Parathyroid adenoma (tissue), 2 donors: ENCODE measurements around the gene TIMM44.

Source experiments
- H2AFZ ChIP-seq: fragments of 300-600 bp; sonication (generic); one replicate; pipeline ENCODE4 v1.7.0; 2017; ENCODE audit warnings: antibody characterized with exemption, mild to moderate bottlenecking
- H3K27ac ChIP-seq: fragments of 300-600 bp; sonication (generic); one replicate; pipeline ENCODE4 v1.7.0; 2017
- H3K27me3 ChIP-seq: fragments of 300-600 bp; sonication (generic); one replicate; pipeline ENCODE4 v1.7.0; 2017; ENCODE audit warnings: low read length; ENCODE audit not compliant: control insufficient read depth, insufficient read depth
- H3K36me3 ChIP-seq: fragments of 300-600 bp; sonication (generic); one replicate; pipeline ENCODE4 v1.7.0; 2017; ENCODE audit warnings: low read length; ENCODE audit not compliant: control insufficient read depth, insufficient read depth
- H3K4me1 ChIP-seq: fragments of 300-600 bp; sonication (generic); one replicate; pipeline ENCODE4 v1.7.0; 2017; ENCODE audit warnings: control low read depth
- H3K4me2 ChIP-seq: fragments of 300-600 bp; sonication (generic); one replicate; pipeline ENCODE4 v1.7.0; 2017; ENCODE audit warnings: low read length
- H3K4me3 ChIP-seq: fragments of 300-600 bp; sonication (generic); one replicate; pipeline ENCODE4 v1.7.0; 2017; ENCODE audit warnings: low read depth, low read length
- H3K79me2 ChIP-seq: fragments of 300-600 bp; sonication (generic); one replicate; pipeline ENCODE4 v1.7.0; 2017; ENCODE audit warnings: control low read depth
- H3K9ac ChIP-seq: fragments of 300-600 bp; sonication (generic); one replicate; pipeline ENCODE4 v1.7.0; 2017; ENCODE audit warnings: mild to moderate bottlenecking
- H3K9me3 ChIP-seq: fragments of 300-600 bp; sonication (generic); one replicate; pipeline ENCODE4 v1.7.0; 2017; ENCODE audit warnings: low read length; ENCODE audit not compliant: control insufficient read depth
- CTCF ChIP-seq: fragments of 300-600 bp; sonication (generic); IDR thresholded peaks from one replicate; pipeline ENCODE4 v1.7.0; 2017; ENCODE audit warnings: antibody characterized with exemption, mild to moderate bottlenecking
- donor health status: primary hyperparathyroidism.

The TIMM44 gene

GRCh38 chr19:7943444-7944176 lies at the start of gene TIMM44:
Gene TIMM44, minus strand, starts transcription at chr19:7943666. Its CDS starts 15 bp downstream, at chr19:7943651.
- peaks cover 23% of the 10 kb centered on the region for H3K79me2 ChIP-seq
- H3K4me2 ChIP-seq, result peak within 1 kb of the TSS; percentile 100
- H3K9me3 ChIP-seq, result no peaks in the 10 kb centered on the region
- H3K27ac ChIP-seq, result peak within 1 kb of the TSS; percentile 90
- peak within 1 kb of the TSS; percentile 99 for H2AFZ ChIP-seq
- H3K9ac ChIP-seq, result peak within 1 kb of the TSS; percentile 96
- peak within 1 kb of the TSS; percentile 99 for H3K4me3 ChIP-seq
- no peak for TF ChIP-seq CTCF
- H3K4me1 ChIP-seq, result no peaks in the 10 kb centered on the region
- no peaks in the 10 kb centered on the region for H3K36me3 ChIP-seq
- no peaks in the 10 kb centered on the region for H3K27me3 ChIP-seq

- Histone ChIP-seq H2AFZ (no peak overlapping the region), H3K36me3 (no peaks in the 10 kb centered on the region), H3K9me3 (no peaks in the 10 kb centered on the region), H3K4me1 (peaks cover 10% of the 10 kb centered on the region), H3K27me3 (no peaks in the 10 kb centered on the region), H3K27ac (no peak overlapping the region), H3K4me3 (no peak overlapping the region), H3K79me2 (peaks cover 94% of the 10 kb centered on the region), H3K9ac (no peak overlapping the region), H3K4me2 (no peak overlapping the region)
- no peak for TF ChIP-seq CTCF
Measured at GRCh38 chr19:7992575-7992974, 49.1 kb upstream of the TIMM44 start.

GRCh38 chr19:7989071-7989575 lies 45.7 kb upstream of the TIMM44 start:
- H3K36me3 ChIP-seq, result no peaks in the 10 kb centered on the region
- H3K9ac ChIP-seq, result no peak overlapping the region

GRCh38 chr19:7988307-7988706 lies 44.8 kb upstream of the TIMM44 start:
- Histone ChIP-seq H3K9ac (no peak overlapping the region), H3K4me2 (no peak overlapping the region), H3K27ac (no peak overlapping the region)

More at GRCh38 chr19:7989071-7989575, 45.7 kb upstream of the TIMM44 start:
- H3K27ac ChIP-seq, result no peak overlapping the region
- H3K27me3 ChIP-seq, result no peaks in the 10 kb centered on the region
- no peak for TF ChIP-seq CTCF
- H3K4me3 ChIP-seq, result no peak overlapping the region
- peaks cover 93% of the 10 kb centered on the region for H3K79me2 ChIP-seq
- no peak overlapping the region for H3K4me2 ChIP-seq
- peaks cover 10% of the 10 kb centered on the region for H3K4me1 ChIP-seq
- no peaks in the 10 kb centered on the region for H3K9me3 ChIP-seq
- no peak overlapping the region for H2AFZ ChIP-seq

More at GRCh38 chr19:7988307-7988706, 44.8 kb upstream of the TIMM44 start:
- Histone ChIP-seq H3K4me3 (no peak overlapping the region), H3K36me3 (no peaks in the 10 kb centered on the region), H3K9me3 (no peaks in the 10 kb centered on the region), H3K79me2 (peaks cover 95% of the 10 kb centered on the region), H3K4me1 (peaks cover 8% of the 10 kb centered on the region), H3K27me3 (no peaks in the 10 kb centered on the region), H2AFZ (no peak overlapping the region)
- TF ChIP-seq CTCF, result no peak
